K562 (cell line): ENCODE data around the gene VPS45. TPM values are rescaled to one million over a fixed set of nuclear protein-coding genes. Genes with fewer than 3 reads are reported as not detected.

Source experiments
- KLF10 ChIP-seq: fragments of 250-450 bp; sonication (Bioruptor Pico); IDR thresholded peaks from 2 replicates; pipeline ENCODE4 v1.6.1; 2021; ENCODE audit warnings: matching md5 sums
- MEIS2 ChIP-seq: fragments of 450-650 bp; IDR thresholded peaks from 2 replicates; pipeline ENCODE4 v1.6.1; 2014; ENCODE audit warnings: mild to moderate bottlenecking; ENCODE audit not compliant: partially characterized antibody
- NRF1 ChIP-seq, 2 experiments: fragments of 450-650 bp; IDR thresholded peaks in 1 of 2; conservative IDR thresholded peaks in 1 of 2; 2 replicates each; pipeline ENCODE4 v1.6.1; 2014; ENCODE audit warnings: mild to moderate bottlenecking in 2 of 2
- SNRNP70 ChIP-seq: fragments of 200-400 bp; formaldehyde crosslinking; optimal IDR thresholded peaks from 2 replicates; pipeline ENCODE3; 2017; ENCODE audit warnings: low read depth, low read length
- STAT5B ChIP-seq: fragments of 250-450 bp; sonication (Bioruptor Pico); IDR thresholded peaks from 2 replicates; pipeline ENCODE4 v1.8.0; 2021; ENCODE audit warnings: mild to moderate bottlenecking, inconsistent platforms
- USF2 ChIP-seq: sonication (generic); formaldehyde crosslinking; IDR thresholded peaks from 2 replicates; pipeline ENCODE4 v1.5.0; 2020; ENCODE audit warnings: missing genetic modification reagents
- ZC3H4 ChIP-seq: sonication (generic); formaldehyde crosslinking; IDR thresholded peaks from 2 replicates; pipeline ENCODE4 v1.9.0; 2021; ENCODE audit warnings: missing genetic modification reagents, borderline replicate concordance
- polyA plus RNA-seq, 8 experiments: library from polyadenylated mRNA; depleted of rRNA in 4 of 8; stranded (reverse) in 5 of 8; unstranded in 3 of 8; fragments of >200 nt; fragmentation: Nextera tagmentation in 2 of 8; fragmentation: Illumina TruSeq in 1 of 8; extraction: Ambion mirVana in 2 of 8; extraction: Trizol in 1 of 8; gene quantifications; 2 replicates each; pipeline versions ENCODE4 v1.2.1 to v1.2.3, GENCODE V29; 2011 to 2014; ENCODE audit warnings: inconsistent platforms in 1 of 8, missing spikeins in 1 of 8
- total RNA-seq, 7 experiments: library from RNA; depleted of rRNA in 6 of 7; stranded (reverse); fragments of >200 nt in 6 of 7; fragmentation: Illumina TruSeq in 2 of 7; extraction: Trizol in 2 of 7; gene quantifications; 2 replicates each; pipeline versions ENCODE4 v1.2.1 to v1.2.3, GENCODE V29; 2011 to 2021; ENCODE audit warnings: low replicate concordance in 1 of 7
- TF ChIP-seq, protein P1 (sequence below): fragments of 250-450 bp; sonication (Bioruptor Pico); IDR thresholded peaks from 2 replicates; pipeline ENCODE4 v1.4.0; 2020
- TF ChIP-seq, protein P2 (sequence below): fragments of 450-650 bp; IDR thresholded peaks from 2 replicates; pipeline ENCODE4 v1.6.1; 2017; ENCODE audit warnings: antibody characterized with exemption, mild to moderate bottlenecking
- TF ChIP-seq, protein P3 (sequence below): IDR thresholded peaks from 2 replicates; pipeline ENCODE4 v1.6.1; 2016; ENCODE audit warnings: missing genetic modification characterization, missing compliant biosample characterization
- TF ChIP-seq, protein P4 (sequence below): sonication (generic); formaldehyde crosslinking; IDR thresholded peaks from 2 replicates; pipeline ENCODE4 v1.9.0; 2022; ENCODE audit warnings: mild to moderate bottlenecking, missing genetic modification reagents

The VPS45 gene
- total and polyA plus RNA-seq, 9 of the 15 experiments (the other 6 are each of a cell fraction or from before 2014, with no cell fraction given): 17.9 to 48.2 (median 34.4) TPM

GRCh38 chr1:150067184-150068108 lies at the start of gene VPS45 (continued):
- TF ChIP-seq, protein P1, sequence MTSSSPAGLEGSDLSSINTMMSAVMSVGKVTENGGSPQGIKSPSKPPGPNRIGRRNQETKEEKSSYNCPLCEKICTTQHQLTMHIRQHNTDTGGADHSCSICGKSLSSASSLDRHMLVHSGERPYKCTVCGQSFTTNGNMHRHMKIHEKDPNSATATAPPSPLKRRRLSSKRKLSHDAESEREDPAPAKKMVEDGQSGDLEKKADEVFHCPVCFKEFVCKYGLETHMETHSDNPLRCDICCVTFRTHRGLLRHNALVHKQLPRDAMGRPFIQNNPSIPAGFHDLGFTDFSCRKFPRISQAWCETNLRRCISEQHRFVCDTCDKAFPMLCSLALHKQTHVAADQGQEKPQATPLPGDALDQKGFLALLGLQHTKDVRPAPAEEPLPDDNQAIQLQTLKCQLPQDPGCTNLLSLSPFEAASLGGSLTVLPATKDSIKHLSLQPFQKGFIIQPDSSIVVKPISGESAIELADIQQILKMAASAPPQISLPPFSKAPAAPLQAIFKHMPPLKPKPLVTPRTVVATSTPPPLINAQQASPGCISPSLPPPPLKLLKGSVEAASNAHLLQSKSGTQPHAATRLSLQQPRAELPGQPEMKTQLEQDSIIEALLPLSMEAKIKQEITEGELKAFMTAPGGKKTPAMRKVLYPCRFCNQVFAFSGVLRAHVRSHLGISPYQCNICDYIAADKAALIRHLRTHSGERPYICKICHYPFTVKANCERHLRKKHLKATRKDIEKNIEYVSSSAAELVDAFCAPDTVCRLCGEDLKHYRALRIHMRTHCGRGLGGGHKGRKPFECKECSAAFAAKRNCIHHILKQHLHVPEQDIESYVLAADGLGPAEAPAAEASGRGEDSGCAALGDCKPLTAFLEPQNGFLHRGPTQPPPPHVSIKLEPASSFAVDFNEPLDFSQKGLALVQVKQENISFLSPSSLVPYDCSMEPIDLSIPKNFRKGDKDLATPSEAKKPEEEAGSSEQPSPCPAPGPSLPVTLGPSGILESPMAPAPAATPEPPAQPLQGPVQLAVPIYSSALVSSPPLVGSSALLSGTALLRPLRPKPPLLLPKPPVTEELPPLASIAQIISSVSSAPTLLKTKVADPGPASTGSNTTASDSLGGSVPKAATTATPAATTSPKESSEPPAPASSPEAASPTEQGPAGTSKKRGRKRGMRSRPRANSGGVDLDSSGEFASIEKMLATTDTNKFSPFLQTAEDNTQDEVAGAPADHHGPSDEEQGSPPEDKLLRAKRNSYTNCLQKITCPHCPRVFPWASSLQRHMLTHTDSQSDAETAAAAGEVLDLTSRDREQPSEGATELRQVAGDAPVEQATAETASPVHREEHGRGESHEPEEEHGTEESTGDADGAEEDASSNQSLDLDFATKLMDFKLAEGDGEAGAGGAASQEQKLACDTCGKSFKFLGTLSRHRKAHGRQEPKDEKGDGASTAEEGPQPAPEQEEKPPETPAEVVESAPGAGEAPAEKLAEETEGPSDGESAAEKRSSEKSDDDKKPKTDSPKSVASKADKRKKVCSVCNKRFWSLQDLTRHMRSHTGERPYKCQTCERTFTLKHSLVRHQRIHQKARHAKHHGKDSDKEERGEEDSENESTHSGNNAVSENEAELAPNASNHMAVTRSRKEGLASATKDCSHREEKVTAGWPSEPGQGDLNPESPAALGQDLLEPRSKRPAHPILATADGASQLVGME (CRISPR knock-in tag): peak; percentile 72; the same call in 1 of the 2 replicates
- TF ChIP-seq KLF10 (CRISPR knock-in tag): no peak
- TF ChIP-seq, protein P2, sequence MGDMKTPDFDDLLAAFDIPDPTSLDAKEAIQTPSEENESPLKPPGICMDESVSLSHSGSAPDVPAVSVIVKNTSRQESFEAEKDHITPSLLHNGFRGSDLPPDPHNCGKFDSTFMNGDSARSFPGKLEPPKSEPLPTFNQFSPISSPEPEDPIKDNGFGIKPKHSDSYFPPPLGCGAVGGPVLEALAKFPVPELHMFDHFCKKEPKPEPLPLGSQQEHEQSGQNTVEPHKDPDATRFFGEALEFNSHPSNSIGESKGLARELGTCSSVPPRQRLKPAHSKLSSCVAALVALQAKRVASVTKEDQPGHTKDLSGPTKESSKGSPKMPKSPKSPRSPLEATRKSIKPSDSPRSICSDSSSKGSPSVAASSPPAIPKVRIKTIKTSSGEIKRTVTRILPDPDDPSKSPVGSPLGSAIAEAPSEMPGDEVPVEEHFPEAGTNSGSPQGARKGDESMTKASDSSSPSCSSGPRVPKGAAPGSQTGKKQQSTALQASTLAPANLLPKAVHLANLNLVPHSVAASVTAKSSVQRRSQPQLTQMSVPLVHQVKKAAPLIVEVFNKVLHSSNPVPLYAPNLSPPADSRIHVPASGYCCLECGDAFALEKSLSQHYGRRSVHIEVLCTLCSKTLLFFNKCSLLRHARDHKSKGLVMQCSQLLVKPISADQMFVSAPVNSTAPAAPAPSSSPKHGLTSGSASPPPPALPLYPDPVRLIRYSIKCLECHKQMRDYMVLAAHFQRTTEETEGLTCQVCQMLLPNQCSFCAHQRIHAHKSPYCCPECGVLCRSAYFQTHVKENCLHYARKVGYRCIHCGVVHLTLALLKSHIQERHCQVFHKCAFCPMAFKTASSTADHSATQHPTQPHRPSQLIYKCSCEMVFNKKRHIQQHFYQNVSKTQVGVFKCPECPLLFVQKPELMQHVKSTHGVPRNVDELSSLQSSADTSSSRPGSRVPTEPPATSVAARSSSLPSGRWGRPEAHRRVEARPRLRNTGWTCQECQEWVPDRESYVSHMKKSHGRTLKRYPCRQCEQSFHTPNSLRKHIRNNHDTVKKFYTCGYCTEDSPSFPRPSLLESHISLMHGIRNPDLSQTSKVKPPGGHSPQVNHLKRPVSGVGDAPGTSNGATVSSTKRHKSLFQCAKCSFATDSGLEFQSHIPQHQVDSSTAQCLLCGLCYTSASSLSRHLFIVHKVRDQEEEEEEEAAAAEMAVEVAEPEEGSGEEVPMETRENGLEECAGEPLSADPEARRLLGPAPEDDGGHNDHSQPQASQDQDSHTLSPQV: peak; percentile 80
- TF ChIP-seq USF2 (CRISPR knock-in tag): no peak
- no peak for TF ChIP-seq SNRNP70
- TF ChIP-seq, protein P3, sequence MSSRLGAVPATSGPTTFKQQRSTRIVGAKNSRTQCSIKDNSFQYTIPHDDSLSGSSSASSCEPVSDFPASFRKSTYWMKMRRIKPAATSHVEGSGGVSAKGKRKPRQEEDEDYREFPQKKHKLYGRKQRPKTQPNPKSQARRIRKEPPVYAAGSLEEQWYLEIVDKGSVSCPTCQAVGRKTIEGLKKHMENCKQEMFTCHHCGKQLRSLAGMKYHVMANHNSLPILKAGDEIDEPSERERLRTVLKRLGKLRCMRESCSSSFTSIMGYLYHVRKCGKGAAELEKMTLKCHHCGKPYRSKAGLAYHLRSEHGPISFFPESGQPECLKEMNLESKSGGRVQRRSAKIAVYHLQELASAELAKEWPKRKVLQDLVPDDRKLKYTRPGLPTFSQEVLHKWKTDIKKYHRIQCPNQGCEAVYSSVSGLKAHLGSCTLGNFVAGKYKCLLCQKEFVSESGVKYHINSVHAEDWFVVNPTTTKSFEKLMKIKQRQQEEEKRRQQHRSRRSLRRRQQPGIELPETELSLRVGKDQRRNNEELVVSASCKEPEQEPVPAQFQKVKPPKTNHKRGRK (tag): no peak
- no peak for TF ChIP-seq STAT5B (CRISPR knock-in tag)
- TF ChIP-seq, protein P4, sequence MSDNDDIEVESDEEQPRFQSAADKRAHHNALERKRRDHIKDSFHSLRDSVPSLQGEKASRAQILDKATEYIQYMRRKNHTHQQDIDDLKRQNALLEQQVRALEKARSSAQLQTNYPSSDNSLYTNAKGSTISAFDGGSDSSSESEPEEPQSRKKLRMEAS (CRISPR knock-in tag): peak; percentile 82
- peak in 1 of 2 experiments; percentile 49; a peak in 3 of 4 replicates for TF ChIP-seq NRF1 (conservative IDR thresholded peaks at IDR 0.05 in 1 of 2, IDR thresholded peaks at IDR 0.05 in 1 of 2)
- TF ChIP-seq MEIS2: peak; percentile 48
- no peak for TF ChIP-seq ZC3H4 (CRISPR knock-in tag)
